ENCODE data around the gene ISCA2.

ISCA2 gene

DNA sequence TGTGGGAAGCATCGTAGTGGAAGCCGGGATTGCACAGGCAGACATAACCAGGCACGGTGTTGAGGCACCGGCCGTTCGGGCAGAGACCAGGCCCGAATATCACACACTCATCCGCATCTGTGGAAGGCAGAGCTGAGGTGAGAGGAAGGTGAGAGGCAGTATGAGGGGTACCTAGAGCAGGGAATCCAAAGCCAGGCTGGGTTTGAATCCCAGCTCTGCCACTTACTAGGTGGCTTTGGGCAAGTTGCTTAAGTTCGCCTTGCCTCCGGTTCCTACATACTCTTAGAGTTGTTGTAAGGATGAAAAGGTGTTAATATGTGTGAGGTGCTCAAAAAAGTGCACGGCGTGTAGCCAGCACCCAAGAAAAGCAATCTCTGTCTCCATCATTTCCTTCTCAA lies 10.4 kb downstream of the ISCA2 start:
- no peak for DNase-seq
- TF ChIP-seq, protein P1, sequence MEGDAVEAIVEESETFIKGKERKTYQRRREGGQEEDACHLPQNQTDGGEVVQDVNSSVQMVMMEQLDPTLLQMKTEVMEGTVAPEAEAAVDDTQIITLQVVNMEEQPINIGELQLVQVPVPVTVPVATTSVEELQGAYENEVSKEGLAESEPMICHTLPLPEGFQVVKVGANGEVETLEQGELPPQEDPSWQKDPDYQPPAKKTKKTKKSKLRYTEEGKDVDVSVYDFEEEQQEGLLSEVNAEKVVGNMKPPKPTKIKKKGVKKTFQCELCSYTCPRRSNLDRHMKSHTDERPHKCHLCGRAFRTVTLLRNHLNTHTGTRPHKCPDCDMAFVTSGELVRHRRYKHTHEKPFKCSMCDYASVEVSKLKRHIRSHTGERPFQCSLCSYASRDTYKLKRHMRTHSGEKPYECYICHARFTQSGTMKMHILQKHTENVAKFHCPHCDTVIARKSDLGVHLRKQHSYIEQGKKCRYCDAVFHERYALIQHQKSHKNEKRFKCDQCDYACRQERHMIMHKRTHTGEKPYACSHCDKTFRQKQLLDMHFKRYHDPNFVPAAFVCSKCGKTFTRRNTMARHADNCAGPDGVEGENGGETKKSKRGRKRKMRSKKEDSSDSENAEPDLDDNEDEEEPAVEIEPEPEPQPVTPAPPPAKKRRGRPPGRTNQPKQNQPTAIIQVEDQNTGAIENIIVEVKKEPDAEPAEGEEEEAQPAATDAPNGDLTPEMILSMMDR (IDR thresholded peaks at IDR 0.05), result no peak
- Mint-ChIP-seq H3K27me3 (ENCODE audit: low read depth, poor library complexity) (peaks cover under 1% of the 10 kb centered on the region), H3K36me3 (ENCODE audit: low read depth) (no peaks in the 10 kb centered on the region), H3K4me3 (no peak overlapping the region), H3K4me1 (peaks cover 32% of the 10 kb centered on the region), H3K27ac (no peak overlapping the region), H3K9me3 (no peaks in the 10 kb centered on the region)

DNA sequence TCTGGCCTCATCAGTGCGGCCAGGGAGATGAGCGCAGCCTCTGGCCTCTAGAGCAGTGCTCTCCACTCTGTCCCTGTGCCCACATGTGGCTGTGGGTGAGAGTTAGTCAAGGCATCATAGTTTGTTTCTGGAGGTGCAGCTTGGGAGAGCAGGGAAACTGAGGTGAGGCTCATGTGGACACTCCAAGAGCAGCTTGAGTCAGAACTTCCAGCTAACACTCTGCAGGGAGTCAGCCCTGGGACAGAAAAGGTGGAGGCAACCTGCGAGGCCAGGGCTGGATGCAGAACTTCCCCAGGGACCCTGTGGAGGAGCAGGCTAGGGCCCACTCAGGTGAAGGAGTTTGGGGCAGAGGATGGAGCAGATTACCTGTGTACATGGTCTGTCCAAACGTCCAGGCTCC lies 10.8 kb downstream of the ISCA2 start:
- peaks cover 3% of the 10 kb centered on the region for H3K27me3 Mint-ChIP-seq (ENCODE audit: low read depth, poor library complexity)
- DNase-seq, result no peak
- H3K36me3 Mint-ChIP-seq (ENCODE audit: low read depth), result no peaks in the 10 kb centered on the region
- peaks cover 32% of the 10 kb centered on the region for H3K4me1 Mint-ChIP-seq
- H3K27ac Mint-ChIP-seq, result no peak overlapping the region
- H3K4me3 Mint-ChIP-seq, result no peak overlapping the region
- no peaks in the 10 kb centered on the region for H3K9me3 Mint-ChIP-seq
- TF ChIP-seq, protein P1 (IDR thresholded peaks at IDR 0.05), result no peak

DNA sequence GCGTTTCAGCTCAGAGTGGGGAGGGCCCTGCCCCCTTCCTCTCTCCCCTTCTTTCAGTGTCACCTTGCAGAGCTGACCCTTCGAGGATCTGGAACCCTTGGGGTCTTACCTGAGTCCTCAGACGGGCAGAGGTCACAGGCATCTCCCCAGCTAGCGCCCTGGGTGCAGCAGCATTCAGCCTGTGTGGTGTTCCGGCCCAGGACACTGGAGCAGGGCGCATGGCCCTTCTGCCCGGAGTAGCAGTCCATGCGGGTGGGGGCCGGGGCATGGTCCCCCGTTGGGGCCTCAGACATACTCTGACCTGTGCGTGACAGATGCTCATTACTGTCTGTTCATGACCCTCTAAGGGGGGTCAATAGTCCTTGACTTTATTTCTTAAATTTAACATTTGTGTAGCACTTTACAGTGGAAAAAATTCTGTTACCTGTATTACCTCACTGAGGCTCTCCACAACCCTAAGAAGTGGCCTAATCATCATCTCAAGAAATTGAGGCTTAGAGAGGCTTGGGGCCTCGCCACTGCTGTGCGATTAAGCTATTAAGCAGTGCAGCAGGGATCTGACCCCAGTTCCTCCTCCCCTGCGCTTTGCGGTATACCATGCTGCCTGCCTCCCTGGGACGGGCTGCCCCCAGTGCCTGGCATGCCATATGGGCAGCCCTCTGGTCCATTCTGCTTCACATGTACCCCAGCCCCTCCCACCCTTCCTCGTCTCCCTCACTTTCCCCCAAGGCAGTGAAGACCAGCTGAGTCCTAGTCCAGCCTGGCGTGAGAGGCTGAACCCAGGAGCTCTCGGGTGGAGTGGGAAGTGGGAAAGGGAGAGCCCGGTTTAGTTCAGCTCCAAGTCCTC lies 11.5 kb downstream of the ISCA2 start:
- TF ChIP-seq, protein P1 (IDR thresholded peaks at IDR 0.05), result no peak
- Mint-ChIP-seq H3K4me1 (peaks cover 32% of the 10 kb centered on the region), H3K4me3 (no peak overlapping the region), H3K36me3 (ENCODE audit: low read depth) (no peaks in the 10 kb centered on the region), H3K27ac (no peak overlapping the region), H3K27me3 (ENCODE audit: low read depth, poor library complexity) (peaks cover 3% of the 10 kb centered on the region), H3K9me3 (no peaks in the 10 kb centered on the region)
- no peak for DNase-seq

DNA sequence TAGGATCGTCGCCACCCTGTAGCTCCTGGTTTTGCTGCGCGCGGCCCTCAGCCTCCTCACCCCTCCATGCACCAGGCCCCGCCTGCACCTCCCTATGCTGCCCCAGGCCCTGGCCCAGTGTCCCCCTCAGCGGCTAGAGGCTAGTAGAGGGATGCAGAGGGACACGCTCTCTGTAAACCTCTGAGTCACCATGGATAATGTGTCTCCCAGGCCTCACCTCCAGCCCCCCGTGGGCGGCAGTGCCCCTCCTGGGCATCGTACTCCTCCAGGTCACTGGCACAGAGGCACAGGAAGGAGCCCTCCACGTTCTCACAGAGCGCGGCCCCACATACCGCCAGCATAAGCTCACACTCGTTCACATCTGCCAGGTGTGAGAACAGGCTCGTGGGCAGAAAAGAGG lies 12.3 kb downstream of the ISCA2 start:
- Mint-ChIP-seq H3K27ac (no peak overlapping the region), H3K9me3 (no peaks in the 10 kb centered on the region), H3K4me3 (no peak overlapping the region), H3K36me3 (ENCODE audit: low read depth) (no peaks in the 10 kb centered on the region), H3K4me1 (peaks cover 34% of the 10 kb centered on the region), H3K27me3 (ENCODE audit: low read depth, poor library complexity) (peaks cover 3% of the 10 kb centered on the region)
- no peak for DNase-seq
- TF ChIP-seq, protein P1 (IDR thresholded peaks at IDR 0.05), result no peak

DNA sequence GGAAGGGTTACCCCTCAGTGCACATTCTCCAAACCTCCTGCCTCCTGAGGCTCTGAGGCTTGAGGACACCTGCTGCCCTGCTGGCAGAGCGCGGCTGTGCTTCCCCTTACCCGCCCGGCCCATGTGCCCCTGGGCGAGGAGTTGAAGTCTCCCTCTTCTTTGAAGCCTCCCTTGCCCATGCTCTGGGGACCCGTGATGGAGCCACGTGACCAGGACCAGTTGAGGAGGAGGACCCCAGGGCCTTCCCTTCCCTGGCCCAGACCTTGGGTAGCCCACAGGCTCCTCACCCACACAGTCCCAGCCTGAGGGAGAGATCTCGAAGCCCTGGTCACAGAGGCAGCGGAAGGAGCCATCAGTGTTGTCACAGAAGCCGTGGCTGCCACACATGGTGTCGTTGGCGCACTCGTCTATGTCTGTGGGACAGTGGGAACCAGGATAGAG lies 12.9 kb downstream of the ISCA2 start:
- peaks cover 3% of the 10 kb centered on the region for H3K27me3 Mint-ChIP-seq (ENCODE audit: low read depth, poor library complexity)

More for the DNA sequence above, 12.9 kb downstream of the ISCA2 start:
- Mint-ChIP-seq H3K4me3 (no peak overlapping the region), H3K27ac (no peak overlapping the region), H3K9me3 (no peaks in the 10 kb centered on the region), H3K4me1 (peaks cover 33% of the 10 kb centered on the region), H3K36me3 (ENCODE audit: low read depth) (no peaks in the 10 kb centered on the region)
- no peak for DNase-seq
- TF ChIP-seq, protein P1 (IDR thresholded peaks at IDR 0.05), result no peak

All from nephron progenitor cell (in vitro differentiated cells).